T-helper 9 cell (primary cell): ENCODE data around the gene ZNF25.
"Not testable (repeated sequence)": the region's sequence is repeated elsewhere in the genome, so short reads cannot be mapped to it uniquely, and the experiment has no call there.

ENCODE experiments used
- DNase-seq: peaks from one replicate; pipeline ENCODE4 v3.0.0-alpha.2; 2020
- total RNA-seq, 2 donors: gene quantifications; one replicate each; lab custom pipeline; 2026; lab: John Stamatoyannopoulos, UW

ZNF25 gene
- total RNA-seq = 21.5 to 25.5 reads per million in 2 donors

DNA sequence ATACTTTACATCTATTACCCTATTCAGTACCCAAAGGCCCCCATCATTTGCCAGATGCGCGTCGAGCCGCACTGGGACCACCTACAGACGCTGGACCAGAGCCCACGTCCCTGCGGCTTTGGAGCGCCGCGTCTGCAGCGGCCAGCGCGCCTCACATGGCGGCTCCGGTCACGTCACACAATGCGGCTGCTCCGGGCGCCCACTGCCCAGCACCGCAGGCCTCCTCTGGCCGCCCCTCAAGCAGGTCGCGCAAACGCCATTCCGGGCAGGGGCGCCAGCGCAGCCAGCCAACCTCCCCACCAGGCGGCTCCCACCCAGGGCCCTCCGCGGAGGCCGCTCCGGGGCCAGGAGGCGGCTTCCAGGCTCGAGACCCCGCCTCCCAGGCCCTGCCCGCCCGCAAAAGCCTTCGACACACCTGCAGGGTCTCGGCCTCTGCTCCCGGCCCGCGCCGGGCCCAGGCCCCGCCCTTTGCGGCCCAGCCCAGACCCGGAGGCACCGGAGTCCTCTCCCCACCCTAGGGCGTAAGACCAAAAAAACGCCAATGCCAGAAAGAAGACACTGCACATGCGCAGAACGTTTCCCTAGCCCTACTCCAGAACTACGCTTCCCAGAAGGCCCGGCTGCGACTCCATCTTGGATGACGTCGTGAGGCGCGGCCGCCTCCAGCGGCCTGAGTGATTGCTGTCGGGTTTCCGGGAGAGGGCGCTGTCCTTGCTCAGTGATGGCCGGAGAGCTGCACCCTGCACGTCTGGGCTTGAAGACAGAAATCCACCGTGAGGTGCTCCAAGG, at the start of gene ZNF25:
Gene ZNF25, minus strand, starts transcription at position 557 of the 789 bp plus-strand sequence. CDS start 4,925 bp downstream, outside the sequence.
- peak; percentile 97 for DNase-seq

DNA sequence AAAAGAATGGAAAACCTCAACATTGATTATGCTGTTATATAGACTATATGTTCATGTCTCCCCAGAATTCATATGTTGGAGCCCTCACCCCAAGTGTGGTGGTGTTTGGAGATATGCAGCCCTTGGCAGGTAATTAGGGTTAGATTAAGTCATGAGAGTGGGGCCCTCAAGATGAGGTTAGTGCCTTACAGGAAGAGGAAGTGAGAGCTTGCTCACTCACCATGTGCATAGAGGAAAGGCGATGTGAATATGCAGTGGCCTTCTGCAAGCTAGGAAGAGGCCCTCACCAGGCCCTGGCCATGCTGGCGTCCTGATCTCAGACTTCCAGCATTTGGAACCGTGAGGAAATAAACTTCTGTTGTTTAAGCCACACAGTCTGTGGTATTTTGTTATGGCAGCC, 48.8 kb upstream of the ZNF25 start:
- no peak for DNase-seq

DNA sequence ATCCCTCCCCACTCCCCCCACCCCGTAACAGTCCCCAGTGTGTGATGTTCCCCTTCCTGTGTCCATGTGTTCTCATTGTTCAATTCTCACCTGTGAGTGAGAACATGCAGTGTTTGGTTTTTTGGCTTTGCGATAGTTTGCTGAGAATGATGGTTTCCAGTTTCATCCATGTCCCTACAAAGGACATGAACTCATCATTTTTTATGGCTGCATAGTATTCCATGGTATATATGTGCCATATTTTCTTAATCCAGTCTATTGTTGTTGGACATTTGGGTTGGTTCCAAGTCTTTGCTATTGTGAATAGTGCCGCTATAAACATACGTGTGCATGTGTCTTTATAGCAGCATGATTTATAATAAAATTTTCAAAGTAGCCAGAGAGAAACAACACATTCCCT, 42.7 kb upstream of the ZNF25 start:
- DNase-seq = not testable (repeated sequence)

DNA sequence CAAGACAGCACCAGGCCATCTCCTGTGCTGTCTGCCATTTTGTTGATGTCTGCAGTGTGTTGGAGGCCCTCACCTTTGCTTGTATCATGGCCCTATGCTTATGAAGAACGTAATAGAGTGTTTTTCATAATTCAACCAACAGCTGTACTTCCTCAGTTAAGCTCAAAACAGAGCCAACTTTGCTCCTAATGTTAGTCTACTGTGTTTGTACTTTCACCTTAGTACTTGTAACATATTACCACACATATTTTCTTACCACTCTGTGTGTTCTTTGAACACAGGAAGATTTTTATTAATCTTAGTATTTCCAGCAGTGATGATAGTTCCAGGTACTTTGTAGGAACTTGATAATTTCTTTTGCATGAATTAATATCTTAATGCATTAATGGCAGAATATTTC, 39.9 kb upstream of the ZNF25 start:
- no peak for DNase-seq

DNA sequence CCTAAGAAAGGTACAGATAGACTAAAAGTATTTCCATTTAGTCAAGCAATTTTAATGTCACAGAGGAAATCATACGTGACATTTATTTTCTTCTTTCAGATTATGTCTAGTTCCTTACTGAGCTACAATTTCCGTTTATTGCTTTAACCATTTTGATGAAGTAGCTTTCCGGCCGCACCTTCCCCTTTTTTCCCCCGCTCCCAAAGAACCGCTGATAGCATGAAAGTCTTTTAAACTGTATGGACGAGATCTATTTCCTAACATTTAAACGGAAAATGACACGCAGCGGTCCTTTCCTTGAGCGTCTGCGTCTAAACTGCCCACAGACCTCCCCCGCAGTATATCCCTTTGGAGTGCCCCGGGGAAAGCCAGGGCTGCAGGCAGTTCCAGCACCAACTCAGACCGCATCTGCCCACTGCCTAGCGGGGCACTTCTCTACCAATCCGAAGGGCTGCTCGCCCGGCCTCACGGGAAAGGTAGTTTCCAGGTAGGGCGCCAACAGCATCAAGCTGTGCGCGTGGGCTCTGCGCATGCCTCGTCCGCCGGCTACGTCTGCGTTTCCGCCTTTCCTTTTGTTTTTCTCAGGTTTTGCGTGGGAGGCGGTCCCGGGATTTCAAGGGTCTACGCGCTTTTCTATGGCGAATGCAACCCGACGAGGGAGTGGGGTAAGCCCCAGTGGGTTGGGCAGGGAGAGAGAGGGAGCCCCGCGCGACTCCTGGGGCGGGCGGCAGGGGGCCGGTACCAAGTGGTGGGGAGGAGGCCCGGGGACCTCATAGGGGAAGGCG, 33.9 kb upstream of the ZNF25 start, which contains the start of gene ZNF33A:
Gene ZNF33A, plus strand, starts transcription at position 557 of the 785 bp plus-strand sequence. CDS start 1,667 bp downstream, outside the sequence.
- peak; percentile 85 for DNase-seq

DNA sequence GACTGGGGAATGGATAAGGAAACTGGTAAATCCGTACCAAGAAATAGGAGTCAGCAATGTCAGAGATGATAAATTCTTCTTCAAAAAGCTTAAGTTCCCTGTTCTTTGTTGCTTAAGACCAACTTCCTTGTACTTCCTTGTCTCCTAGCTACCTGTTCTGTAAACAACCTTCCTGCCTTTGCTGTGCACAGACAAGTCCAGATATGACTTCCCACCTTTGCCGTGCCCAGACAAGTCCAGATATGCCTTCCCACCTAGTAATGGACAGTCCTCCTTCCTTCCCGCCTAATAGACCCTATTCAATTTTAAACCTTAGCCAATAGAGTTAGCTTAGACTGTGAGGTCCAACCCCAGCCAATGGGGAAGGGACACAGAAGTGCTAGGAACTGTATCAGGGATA, 31.5 kb upstream of the ZNF25 start:
- DNase-seq = no peak

DNA sequence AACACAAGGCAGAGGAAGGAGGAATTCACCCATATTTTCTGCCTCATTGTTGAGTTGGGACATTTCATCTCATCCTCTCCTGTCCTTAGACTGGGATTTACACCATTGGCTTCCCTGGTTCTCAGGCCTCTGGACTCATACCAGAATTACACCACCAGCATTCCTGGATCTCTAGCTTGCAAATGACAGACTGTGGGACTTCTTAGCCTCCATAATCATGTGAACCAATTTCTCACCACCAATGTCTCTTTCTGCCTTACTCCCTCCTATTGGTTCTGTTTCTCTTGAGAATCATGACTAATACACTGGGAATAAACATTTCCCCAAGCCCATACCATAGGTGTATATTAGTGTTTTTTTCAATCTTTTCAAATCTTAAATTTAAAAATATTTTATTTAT, 31.1 kb upstream of the ZNF25 start:
- DNase-seq = no peak

DNA sequence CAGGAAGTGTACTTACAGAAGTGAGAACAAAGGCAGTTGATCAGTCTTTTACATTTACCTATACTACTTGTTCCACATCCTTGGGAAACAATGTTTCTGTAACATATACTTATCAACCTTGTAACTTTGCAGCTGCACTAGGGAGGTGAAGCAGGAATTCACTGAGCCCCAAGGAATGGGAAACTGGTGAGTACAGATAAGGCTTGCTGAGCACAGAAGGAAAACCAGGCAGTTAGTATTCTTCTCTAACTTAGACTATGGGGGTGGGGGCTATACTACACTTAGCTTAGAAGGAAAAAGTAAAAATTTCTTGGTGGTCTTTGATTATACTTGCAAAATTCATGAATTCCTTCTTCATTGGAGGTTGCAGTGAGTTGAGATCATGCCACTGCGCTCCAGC, 27.1 kb upstream of the ZNF25 start:
- DNase-seq = no peak

DNA sequence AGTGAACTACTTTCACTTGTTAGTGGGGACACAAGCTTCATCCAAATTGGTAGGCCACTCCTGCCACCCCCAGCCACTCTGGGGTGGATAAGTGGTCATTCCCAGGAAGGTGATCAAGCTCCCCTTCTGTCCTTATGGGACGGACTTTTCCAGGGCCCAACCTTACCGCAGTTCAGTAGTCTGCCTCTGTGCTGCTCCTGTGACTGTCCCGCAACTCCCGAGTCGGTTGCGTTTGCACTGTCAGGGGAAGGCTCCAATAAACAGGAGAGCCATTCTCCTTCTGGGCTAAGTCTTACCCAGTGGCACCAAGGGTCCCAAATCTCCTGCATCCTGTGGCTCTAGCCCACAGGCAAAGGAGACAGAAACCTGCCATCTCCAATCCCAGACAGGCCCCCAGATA, 26.6 kb upstream of the ZNF25 start:
- DNase-seq = no peak

DNA sequence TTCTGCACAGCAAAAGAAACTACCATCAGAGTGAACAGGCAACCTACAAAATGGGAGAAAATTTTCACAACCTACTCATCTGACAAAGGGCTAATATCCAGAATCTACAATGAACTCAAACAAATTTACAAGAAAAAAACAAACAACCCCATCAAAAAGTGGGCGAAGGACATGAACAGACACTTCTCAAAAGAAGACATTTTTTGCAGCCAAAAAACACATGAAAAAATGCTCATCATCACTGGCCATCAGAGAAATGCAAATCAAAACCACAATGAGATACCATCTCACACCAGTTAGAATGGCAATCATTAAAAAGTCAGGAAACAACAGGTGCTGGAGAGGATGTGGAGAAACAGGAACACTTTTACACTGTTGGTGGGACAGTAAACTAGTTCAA, 24.0 kb upstream of the ZNF25 start:
- DNase-seq = not testable (repeated sequence)

DNA sequence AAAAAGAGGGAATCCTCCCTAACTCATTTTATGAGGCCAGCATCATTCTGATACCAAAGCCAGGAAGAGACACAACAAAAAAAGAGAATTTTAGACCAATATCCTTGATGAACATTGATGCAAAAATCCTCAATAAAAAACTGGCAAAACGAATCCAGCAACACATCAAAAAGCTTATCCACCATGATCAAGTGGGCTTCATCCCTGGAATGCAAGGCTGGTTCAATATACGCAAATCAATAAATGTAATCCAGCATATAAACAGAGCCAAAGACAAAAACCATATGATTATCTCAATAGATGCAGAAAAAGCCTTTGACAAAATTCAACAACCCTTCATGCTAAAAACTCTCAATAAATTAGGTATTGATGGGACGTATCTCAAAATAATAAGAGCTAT, 22.5 kb upstream of the ZNF25 start:
- DNase-seq = not testable (repeated sequence)

DNA sequence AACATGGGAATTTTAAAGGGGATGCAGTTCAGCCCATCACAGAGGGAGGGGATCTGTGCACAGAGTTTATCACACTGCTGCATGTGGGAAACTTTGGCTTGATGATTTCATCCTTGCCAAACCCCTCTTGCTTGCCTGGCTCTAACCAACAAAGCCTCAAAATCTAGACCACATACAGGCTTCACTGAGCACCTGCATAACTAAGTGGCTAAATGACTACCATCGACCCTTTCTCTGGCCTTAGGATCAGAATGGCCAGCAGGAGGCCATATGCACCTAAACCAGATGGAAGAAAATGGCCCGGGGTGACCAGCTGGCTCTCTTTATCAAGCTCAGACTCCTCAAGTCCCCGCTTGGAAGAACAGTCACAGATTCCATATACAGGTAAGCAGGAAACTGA, 15.6 kb upstream of the ZNF25 start:
- DNase-seq = no peak

DNA sequence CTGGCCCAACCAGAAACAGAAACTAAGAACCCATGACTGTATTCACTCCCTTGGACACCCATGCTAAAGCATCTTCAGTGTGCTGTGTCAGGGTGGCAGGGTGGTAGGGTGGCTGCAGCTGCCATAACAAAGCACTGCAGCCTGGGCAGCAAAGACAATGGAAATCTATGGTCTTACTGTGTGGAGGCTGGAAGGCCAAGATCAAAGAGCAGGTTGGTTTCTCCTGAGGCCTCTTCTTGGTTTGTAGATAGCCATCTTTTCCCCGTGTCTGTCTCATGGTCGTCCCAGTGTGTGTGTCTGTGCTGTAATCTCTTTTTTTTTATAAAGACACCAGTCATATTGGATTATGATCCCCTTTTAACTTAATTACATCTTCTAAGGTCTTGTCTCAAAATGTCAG, 15.2 kb upstream of the ZNF25 start:
- DNase-seq = no peak

DNA sequence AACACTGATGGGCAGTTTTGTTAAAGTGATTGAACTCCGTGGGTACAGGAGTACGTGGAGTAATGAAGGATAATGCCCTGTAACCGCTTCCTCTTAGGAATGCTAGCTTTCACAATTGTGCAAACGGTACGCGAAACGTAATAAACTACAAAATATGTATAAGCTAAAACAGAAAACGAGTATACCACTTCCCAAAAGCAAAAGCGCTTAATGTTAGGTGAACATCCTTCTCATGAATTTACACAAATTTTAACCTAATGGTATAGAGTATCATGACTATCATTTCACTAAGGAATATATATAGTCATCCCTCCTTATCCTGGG, 395 bp upstream of the ZNF25 start:
- no peak for DNase-seq

DNA sequence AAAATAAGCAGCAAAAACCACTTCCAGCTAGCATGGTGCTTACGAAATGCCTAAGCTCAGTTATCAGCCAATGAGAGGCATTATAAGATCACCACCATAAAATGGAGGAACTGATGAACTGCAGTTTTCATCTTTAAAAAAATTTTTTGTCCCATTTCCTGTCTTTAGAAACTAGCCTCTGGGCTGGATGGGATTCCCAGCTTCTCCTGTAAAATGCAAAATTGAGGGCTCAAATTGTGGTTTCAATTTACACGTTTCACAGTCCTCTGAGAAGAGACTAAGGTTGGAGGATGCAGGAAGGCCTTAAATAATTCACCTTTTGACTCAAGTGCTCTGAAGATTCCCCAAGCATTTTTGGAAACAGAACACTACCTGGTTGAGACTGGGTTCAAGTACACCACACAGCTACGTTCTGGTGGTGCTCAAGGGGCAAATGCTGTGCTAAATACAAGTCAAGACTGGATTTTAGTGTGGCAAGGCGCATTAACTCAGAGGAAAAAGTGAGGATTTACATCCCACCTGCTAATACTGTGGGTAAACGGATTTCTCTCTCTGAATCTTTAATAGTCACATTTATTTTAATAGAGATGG, 951 bp downstream of the ZNF25 start:
- no peak for DNase-seq

DNA sequence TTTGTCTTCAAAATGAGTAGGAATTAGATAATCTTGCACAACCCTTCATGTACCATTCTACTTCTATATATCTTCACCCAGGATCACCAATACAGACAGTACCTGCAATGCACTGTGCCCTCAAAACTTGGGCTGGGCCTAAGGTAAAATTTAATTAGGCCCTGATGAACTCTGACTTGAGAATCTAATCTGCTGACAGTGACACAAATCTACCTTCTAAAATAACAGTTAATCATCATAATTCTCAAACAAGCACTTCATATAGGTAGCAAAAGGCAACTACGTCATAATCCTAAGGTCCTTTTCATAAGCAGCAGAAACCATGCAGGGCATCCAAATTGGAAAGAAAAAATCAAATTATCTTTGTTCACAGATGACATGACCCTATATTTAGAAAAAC, 4.1 kb downstream of the ZNF25 start:
- no peak for DNase-seq

DNA sequence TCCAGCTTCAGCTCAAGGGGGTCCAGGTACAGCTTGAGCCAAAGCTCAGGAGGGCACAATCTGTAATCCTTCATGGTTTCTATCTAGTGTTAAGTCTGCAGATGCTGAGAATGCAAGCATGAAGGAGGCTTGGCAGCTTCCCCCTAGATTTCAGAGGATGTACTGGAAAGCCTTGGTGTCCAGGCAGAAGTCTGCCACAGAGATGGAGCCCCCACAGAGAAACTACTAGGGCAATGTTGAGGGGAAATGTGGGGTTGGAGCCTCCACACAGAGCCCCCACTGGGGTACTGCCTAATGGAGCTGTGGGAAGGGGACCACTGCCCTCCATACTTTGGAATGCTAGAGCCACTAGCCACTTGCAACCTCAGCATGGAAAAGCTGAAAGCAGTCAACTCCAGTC, 11.4 kb downstream of the ZNF25 start:
- DNase-seq = no peak

DNA sequence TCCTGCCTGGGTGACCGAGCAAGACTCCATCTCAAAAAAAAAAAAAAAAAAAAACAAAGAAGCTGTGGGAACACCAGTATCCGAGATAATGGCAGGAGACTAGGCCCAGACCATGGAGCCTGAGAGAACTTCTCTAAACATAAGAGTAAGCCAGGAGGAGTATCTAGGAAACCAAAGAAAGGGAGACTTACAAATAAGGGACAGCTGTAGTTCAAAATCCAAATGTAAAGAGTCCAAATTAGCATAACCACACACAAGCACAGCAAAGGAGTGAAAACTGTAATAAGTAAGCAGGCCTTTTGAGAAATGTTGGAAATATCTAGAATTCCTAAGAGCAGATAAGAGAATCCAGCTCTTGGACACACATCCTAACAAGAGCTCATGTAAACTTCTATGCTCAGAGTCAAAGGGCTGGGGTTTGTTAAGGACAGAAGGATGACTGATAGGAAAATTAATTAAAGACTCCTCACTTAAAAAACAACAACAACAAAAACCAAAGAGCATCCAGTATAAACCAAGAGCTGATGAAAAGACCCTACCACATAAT, 15.8 kb downstream of the ZNF25 start:
- no peak for DNase-seq

DNA sequence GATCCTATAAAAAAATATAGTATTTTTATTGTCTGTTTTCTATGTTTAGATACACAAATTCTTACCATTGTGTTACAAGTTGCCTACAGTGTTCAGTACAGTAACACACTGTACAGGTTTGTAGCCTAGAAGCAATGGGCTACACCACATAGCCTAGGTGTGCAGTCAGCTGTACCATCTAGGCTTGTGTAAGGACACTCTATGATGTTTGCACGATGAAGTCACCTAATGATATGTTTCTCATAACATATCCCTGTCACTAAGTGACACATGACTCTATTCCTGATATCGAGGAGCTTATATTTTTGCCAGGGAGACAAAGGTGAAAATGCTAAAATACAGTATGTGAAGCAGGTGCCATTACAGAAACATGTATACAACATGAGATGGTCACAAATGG, 18.6 kb downstream of the ZNF25 start:
- no peak for DNase-seq

DNA sequence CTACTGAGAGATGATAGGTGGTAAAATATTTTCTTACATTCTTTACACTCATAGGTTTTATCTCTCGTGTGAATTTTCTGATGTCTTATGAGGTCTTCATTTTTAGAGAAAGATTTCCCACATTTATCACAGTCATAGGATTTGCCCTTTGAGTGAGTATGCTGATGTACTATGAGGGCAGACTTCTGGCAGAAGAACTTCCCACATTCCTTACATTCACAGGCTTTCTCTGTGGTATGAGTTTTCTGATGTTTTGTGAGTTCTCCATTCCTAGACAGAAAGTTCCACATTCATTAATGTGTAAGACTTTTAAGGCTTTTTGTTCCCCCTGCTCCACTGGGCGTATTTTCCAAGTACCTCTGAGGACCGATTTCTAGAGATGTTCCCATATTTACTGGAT, 23.5 kb downstream of the ZNF25 start:
- DNase-seq = no peak

DNA sequence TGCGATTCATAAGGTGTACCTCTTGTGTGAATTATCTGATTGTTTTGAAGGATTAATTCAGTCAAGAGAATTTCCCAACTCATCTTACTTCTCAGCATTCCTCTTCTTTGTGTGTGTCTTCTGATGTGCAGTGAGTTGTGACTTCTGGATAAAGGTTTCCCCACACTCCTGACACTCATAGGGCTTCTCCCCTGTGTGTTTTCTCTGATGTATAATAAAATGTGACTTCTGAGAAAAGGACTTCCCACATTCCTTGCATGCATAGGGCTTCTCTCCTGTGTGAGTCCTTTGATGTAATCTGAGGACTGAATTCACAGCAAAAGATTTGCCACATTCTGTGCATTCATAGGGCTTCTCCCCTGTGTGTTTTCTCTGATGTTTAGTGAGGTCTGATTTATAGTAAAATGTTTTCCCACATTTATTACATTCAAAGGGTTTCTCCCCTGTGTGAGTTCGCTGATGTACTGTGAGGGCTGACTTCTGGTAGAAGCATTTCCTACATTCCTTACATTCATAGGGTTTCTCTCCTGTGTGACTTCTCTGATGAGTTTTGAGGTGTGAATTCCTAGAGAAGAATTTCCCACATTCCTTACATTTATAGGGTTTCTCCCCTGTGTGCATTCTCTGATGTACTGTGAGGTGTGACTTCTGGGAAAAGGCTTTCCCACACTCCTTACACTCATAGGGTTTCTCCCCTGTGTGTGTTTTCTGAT, 24.2 kb downstream of the ZNF25 start:
- no peak for DNase-seq

DNA sequence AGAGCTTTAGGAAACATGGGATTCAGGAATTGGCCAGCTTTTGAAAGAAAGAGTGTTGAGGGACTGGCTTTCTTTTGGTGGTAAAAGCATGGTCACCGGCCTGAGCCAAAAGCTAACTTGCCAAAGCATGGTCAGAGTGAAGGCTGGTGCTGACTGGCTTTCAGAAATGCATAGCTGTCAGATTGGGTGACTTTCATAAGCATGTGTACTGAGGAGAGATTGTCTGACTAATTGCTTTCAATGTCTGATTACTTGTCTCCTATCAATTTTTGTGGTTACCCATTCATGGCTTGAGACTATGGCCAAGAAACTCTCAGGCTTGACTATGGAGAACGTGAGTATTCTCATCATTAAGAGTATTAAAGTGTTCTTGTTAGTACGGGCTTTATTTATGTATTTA, 28.2 kb downstream of the ZNF25 start:
- DNase-seq = no peak

DNA sequence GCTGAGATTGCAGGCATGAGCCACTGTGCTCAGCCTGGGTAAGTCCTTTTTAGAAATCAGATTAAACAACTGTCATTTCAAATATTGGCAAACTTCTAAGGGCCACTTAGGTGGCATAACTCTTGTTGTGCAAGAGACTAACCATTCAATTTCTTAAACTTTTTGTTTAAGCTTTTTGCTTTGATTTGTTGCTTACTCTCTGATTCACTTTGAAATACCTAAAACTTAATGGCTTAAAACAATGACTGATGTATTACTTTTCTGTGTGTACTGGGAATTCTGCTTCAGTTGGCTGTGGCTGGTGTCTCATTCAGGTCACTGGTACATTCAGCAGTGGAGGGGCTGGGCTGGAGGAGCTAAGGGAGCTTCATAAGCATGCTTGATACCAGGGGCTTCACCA, 28.9 kb downstream of the ZNF25 start:
- no peak for DNase-seq
